Measurements from ENCODE around the gene NTRK2.

DNA sequence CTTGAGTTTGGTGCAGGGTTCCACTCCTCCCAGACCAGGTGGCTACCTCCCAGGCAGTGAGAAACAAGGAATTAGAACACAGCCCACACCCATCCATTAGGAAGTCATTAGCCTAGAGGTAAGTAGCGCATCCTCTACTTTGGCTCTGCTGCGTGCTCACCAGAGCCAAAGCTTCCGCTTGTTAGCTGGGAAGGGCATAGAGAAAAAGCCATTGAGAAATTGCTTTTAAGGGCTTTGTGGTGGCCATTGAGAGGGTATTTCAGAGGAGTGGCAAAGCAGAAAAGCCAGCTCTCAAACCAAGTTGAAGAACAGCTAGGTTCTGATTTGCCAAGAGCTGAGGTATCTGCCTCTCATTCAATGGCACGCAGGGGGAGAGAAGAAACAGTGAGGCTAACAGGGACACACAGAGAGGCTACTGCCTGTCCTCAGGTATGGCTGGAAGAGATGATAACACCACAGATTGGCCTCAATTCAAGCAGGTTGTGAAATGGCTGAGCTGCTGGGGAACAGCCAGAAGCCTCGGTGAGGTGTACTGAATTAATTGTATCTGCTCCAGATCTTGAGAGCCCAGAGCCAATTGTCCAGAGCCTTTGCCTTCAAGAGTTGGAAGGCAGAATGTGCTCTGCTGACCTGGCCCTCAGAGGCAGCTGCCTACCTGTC, 119.4 kb downstream of the NTRK2 start:
- TF ChIP-seq, protein P1, sequence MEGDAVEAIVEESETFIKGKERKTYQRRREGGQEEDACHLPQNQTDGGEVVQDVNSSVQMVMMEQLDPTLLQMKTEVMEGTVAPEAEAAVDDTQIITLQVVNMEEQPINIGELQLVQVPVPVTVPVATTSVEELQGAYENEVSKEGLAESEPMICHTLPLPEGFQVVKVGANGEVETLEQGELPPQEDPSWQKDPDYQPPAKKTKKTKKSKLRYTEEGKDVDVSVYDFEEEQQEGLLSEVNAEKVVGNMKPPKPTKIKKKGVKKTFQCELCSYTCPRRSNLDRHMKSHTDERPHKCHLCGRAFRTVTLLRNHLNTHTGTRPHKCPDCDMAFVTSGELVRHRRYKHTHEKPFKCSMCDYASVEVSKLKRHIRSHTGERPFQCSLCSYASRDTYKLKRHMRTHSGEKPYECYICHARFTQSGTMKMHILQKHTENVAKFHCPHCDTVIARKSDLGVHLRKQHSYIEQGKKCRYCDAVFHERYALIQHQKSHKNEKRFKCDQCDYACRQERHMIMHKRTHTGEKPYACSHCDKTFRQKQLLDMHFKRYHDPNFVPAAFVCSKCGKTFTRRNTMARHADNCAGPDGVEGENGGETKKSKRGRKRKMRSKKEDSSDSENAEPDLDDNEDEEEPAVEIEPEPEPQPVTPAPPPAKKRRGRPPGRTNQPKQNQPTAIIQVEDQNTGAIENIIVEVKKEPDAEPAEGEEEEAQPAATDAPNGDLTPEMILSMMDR (IDR thresholded peaks at IDR 0.05), result no peak
- TF ChIP-seq POLR2A (IDR thresholded peaks at IDR 0.05) (no peak), EP300 (IDR thresholded peaks at IDR 0.05) (no peak)
